Activated CD8-positive, alpha-beta memory T cell treated with anti-CD3 and anti-CD28 coated beads, Interleukin-2, amount 50 U/mL, for 1 hour (primary cell): ENCODE measurements around the gene PRRX1.

Experiments
- DNase-seq: peaks from one replicate; pipeline ENCODE4 v3.0.0-alpha.2; 2020; ENCODE audit errors: extremely low read depth

The PRRX1 gene

DNA sequence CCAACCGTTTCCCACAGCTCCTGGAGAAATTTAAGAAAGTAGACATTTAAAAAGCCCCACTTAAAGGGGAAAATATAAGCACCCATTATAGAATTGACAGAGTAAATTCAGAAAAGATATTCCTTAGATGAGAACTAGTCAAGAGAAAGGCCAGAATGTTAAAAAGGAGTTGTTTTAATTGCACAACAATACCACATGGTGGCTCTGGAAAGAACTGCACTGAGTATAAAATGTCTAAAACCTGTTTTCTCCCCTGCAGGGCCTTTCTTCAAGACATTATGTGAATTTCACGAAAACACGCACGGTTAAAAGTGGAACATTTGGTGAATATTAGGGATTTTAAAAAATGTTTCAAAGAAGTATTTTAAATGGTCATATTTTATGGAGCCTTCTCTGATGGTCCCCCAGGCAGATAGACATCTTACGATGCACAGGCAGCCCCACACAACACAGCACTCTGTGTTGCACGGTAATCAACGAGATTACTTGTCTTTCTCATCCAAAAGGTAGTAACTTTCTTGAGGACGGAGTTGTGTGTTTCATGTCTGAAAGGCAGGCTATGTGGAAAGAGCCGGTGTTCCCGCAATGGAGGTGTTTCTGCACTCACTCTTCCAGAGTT is 101.9 kb downstream of the PRRX1 start:
- DNase-seq: no peak

DNA sequence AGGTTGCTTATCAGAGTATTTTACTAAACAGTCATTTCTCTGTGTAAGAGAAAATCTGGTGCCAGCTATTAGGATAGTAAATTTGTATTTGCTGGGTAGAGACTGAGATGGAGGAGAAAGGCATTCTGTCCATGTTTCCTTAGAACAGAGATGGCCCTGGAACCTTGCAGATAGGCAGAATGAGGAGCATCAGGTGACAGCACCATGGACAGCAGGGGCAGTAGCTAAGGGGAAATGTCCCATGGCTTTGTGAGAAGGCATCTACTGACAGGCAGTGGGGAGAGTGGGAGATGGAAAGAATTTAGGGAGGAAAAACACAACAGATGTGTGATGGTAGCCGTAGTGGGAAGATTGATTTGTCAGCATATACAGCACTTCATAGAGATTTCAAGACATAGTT is 105.0 kb downstream of the PRRX1 start:
- DNase-seq: no peak

DNA sequence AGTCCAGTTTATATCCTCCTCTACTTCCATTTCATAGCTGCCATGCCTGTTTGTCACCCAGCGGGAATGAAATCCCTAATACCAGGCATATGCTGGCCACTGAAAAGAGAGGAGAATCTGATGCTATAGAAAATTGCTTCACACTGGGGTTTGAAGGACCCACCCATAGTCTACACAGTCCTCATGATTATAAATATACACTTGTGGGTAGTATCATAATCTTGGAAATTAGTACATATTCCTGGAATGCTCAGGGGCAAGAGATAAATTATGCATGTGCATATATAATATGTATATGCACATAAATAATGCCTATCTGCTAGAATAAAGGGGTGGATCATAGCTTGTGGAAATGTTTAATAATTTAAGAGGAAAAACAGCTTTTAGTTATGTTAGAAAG is 105.8 kb downstream of the PRRX1 start:
- no peak for DNase-seq

DNA sequence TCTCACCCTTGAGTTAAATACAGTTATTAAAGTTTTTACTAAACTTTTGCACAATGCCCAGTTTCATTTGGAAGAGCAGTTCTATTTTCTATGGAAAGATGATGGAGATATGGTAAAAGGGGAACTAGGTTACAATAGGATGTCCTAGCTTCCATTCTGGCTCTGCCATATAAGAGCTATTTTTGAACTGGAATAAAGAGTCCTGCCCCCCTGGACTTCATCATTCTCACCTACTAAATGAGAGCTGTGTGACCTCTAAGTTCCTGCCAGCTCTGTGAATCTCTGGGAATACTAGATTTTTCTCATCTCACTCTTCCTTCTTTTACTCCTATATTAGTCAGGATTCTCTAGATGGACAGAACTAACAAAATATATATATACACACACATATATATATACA is 106.3 kb downstream of the PRRX1 start:
- no peak for DNase-seq

DNA sequence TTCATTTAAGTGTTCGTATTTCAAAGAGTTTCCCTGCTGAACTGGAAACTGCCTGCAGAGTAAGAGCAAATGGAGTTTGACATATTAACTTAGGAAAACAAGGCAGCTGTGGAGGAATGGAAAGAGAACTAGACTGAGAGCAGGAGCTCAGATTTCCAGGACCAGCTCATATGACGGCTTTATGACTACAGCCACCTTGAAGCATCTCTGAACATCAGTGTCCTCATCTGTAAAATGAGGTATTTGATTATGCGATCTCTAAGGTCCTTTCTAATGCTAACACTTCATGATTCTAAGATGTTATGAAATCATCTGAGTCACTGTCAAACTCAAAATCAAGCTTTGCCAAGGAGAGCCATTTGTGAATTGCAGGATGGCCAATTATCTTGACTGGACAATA is 112.3 kb downstream of the PRRX1 start:
- no peak for DNase-seq

DNA sequence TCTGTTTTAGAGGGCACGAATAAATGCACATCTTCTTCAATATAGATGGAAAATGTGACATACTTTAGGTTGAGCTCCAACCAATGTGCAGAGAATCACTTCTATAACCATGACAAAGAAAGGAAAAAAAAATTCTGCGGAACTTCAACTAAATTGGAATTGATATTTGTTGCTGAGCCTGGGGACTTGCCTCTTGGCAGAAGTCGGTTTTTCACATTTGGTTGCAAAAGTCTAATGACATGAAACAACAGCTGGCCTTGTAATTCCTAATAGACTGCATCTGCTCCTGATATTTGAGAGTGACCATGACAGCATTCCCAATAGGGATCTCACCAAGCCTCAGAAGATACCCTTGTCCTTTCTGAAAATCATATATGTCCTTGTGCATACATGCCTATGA is 112.8 kb downstream of the PRRX1 start:
- DNase-seq: no peak
